Thyroid gland (tissue), 4 donors: ENCODE data around the gene SATB2. TPM values are rescaled to one million over a fixed set of nuclear protein-coding genes. Genes with fewer than 3 reads are reported as not detected.

ENCODE experiments used
- DNase-seq, 2 donors: peaks; one replicate each; pipeline ENCODE4 v3.0.0-alpha.2; 2019
- H3K27ac ChIP-seq, 3 donors: fragments of 200-600 bp; sonication (generic); 1 replicate in 2 of 3; 2 replicates in 1 of 3; pipeline ENCODE4 v1.5.1; 2016 to 2019; ENCODE audit warnings: mild to moderate bottlenecking in 1 of 3, moderate library complexity in 1 of 3
- H3K27me3 ChIP-seq: fragments of 200-600 bp; sonication (generic); one replicate; pipeline ENCODE4 v1.5.1; 2019
- H3K36me3 ChIP-seq, 2 donors: fragments of 200-600 bp; sonication (generic); one replicate each; pipeline ENCODE4 v1.5.1; 2016 to 2019
- H3K4me1 ChIP-seq, 2 donors: fragments of 200-600 bp; sonication (generic); one replicate each; pipeline ENCODE4 v1.5.1; 2017 to 2019
- H3K4me3 ChIP-seq, 3 donors: fragments of 200-600 bp; sonication (generic); replicated peaks in 1 of 3; 1 replicate in 2 of 3; 2 replicates in 1 of 3; pipeline ENCODE4 v1.5.1; 2016; ENCODE audit warnings: mild to moderate bottlenecking in 1 of 3
- H3K9me3 ChIP-seq: fragments of 200-600 bp; sonication (generic); one replicate; pipeline ENCODE4 v1.5.1; 2017
- CTCF ChIP-seq, 6 experiments: fragments of 200-600 bp in 3 of 6; fragments of 450-650 bp in 3 of 6; sonication (generic) in 3 of 6; IDR thresholded peaks; one replicate each; pipeline ENCODE4 v1.5.1; 2016 to 2019; ENCODE audit warnings: antibody characterized with exemption in 6 of 6, mild to moderate bottlenecking in 2 of 6, inconsistent platforms in 1 of 6, moderate library complexity in 1 of 6
- POLR2A ChIP-seq, 2 donors: fragments of 450-650 bp; IDR thresholded peaks; one replicate each; pipeline ENCODE4 v1.6.1; 2017; ENCODE audit warnings: antibody characterized with exemption in 2 of 2, mild to moderate bottlenecking in 2 of 2, moderate library complexity in 1 of 2
- WGBS, 2 donors: methylation state at CpG; one replicate each; pipeline ENCODE4 v1.1.5; 2017; 5-methylcytosine and 5-hydroxymethylcytosine counted together
- intact Hi-C: fragments of 100-400 bp; cut with DNase I; formaldehyde crosslinking; loops from one replicate; pipeline ENCODE4 v1.15.1; 2023
- total RNA-seq, 4 donors: library from RNA; depleted of rRNA; stranded (reverse); fragments of >200 nt; gene quantifications; one replicate each; pipeline ENCODE4 v1.2.3, GENCODE V29; 2016

SATB2 gene
- total RNA-seq, 4 donors from 2014 or later = 1.9 to 2.9 (median 1.9) TPM

- Histone ChIP-seq H3K27ac (no peak overlapping the region), H3K9me3 (no peaks in the 10 kb centered on the region), H3K27me3 (no peaks in the 10 kb centered on the region), H3K4me1 (no peaks in the 10 kb centered on the region), H3K36me3 (no peaks in the 10 kb centered on the region), H3K4me3 (no peak overlapping the region)
- TF ChIP-seq POLR2A (IDR thresholded peaks at IDR 0.05) = no peak
- TF ChIP-seq CTCF (IDR thresholded peaks at IDR 0.05) = no peak
- no peak for DNase-seq
- WGBS, 2 donors = 92 to 95% methylated on average over 3 of the region's 3 CpGs
- intact Hi-C loops = no loop called here
These were observed 144.8 kb downstream of the SATB2 start for GRCh38 chr2:199312931-199313330.

- TF ChIP-seq POLR2A (IDR thresholded peaks at IDR 0.05) = no peak
- TF ChIP-seq CTCF (IDR thresholded peaks at IDR 0.05) = no peak
- no peaks in the 10 kb centered on the region for H3K4me1 ChIP-seq
- intact Hi-C loops = no loop called here
- no peak overlapping the region for H3K4me3 ChIP-seq
- H3K9me3 ChIP-seq = no peaks in the 10 kb centered on the region
- no peak for DNase-seq
- no peaks in the 10 kb centered on the region for H3K36me3 ChIP-seq
- H3K27me3 ChIP-seq = no peaks in the 10 kb centered on the region
- H3K27ac ChIP-seq = no peak overlapping the region
- 95 to 100% methylated on average over 7 of the region's 7 CpGs for WGBS, 2 donors
These were observed 146.8 kb downstream of the SATB2 start for GRCh38 chr2:199310771-199311585.

GRCh38 chr2:199309973-199310372 lies 147.8 kb downstream of the SATB2 start:
- H3K27me3 ChIP-seq = no peaks in the 10 kb centered on the region
- DNase-seq = no peak
- H3K4me3 ChIP-seq = no peak overlapping the region
- no peaks in the 10 kb centered on the region for H3K4me1 ChIP-seq
- no peak for TF ChIP-seq POLR2A (IDR thresholded peaks at IDR 0.05)
- TF ChIP-seq CTCF (IDR thresholded peaks at IDR 0.05) = no peak
- H3K36me3 ChIP-seq = no peaks in the 10 kb centered on the region
- no peaks in the 10 kb centered on the region for H3K9me3 ChIP-seq
- intact Hi-C loops = no loop called here
- 51 to 60% methylated on average over 6 of the region's 6 CpGs for WGBS, 2 donors
- H3K27ac ChIP-seq = no peak overlapping the region

- no peaks in the 10 kb centered on the region for H3K4me1 ChIP-seq
- H3K27me3 ChIP-seq = no peaks in the 10 kb centered on the region
- 86 to 91% methylated on average over 4 of the region's 4 CpGs for WGBS, 2 donors
- DNase-seq = no peak
- H3K27ac ChIP-seq = no peak overlapping the region
- no peak for TF ChIP-seq CTCF (IDR thresholded peaks at IDR 0.05)
- TF ChIP-seq POLR2A (IDR thresholded peaks at IDR 0.05) = no peak
- H3K9me3 ChIP-seq = no peaks in the 10 kb centered on the region
- intact Hi-C loops = no loop called here
- no peak overlapping the region for H3K4me3 ChIP-seq
- no peaks in the 10 kb centered on the region for H3K36me3 ChIP-seq
These were observed 148.3 kb downstream of the SATB2 start for GRCh38 chr2:199309411-199309810.

GRCh38 chr2:199308567-199308966 lies 149.2 kb downstream of the SATB2 start:
- Histone ChIP-seq H3K4me3 (no peak overlapping the region), H3K27ac (no peak overlapping the region), H3K27me3 (no peaks in the 10 kb centered on the region), H3K9me3 (no peaks in the 10 kb centered on the region), H3K4me1 (no peaks in the 10 kb centered on the region), H3K36me3 (no peaks in the 10 kb centered on the region)
- WGBS, 2 donors = 92 to 95% methylated on average over 14 of the region's 14 CpGs
- TF ChIP-seq CTCF (IDR thresholded peaks at IDR 0.05) (no peak), POLR2A (IDR thresholded peaks at IDR 0.05) (no peak)
- no peak for DNase-seq
- intact Hi-C loops = no loop called here
